CD4-positive, alpha-beta memory T cell (primary cell): ENCODE measurements around the gene DCAF8. TPM values are rescaled to one million over a fixed set of nuclear protein-coding genes. Genes with fewer than 3 reads are reported as not detected.
A peak's percentile ranks its signal among the peaks of the same experiment; 100 is the strongest.

Source experiments
- CTCF ChIA-PET: fragments of 350-600 bp; sonication (Branson Sonifier 250); formaldehyde crosslinking; loops from one replicate; lab custom pipeline; 2021; ENCODE audit warnings: inconsistent platforms; ENCODE audit not compliant: partially characterized antibody; lab: Charles Lee
- POLR2A ChIA-PET: fragments of 350-600 bp; sonication (Branson Sonifier 250); formaldehyde crosslinking; loops from one replicate; lab custom pipeline; 2021; ENCODE audit not compliant: partially characterized antibody; lab: Charles Lee
- DNase-seq, 5 donors: peaks; one replicate each; pipeline versions ENCODE4 v3.0.0 to v3.0.0-alpha.2; 2020 to 2022; ENCODE audit warnings: mixed read lengths in 1 of 5
- H3K27ac ChIP-seq: one replicate; pipeline ENCODE4 v1.7.0; 2013; ENCODE audit warnings: low read depth, low read length
- H3K27me3 ChIP-seq: 2 replicates; pipeline ENCODE4 v1.7.0; 2013; ENCODE audit warnings: mild to moderate bottlenecking, low read length, moderate library complexity; ENCODE audit not compliant: insufficient read depth
- H3K36me3 ChIP-seq: 2 replicates; pipeline ENCODE4 v1.7.0; 2013; ENCODE audit warnings: mild to moderate bottlenecking, low read length, moderate library complexity; ENCODE audit not compliant: insufficient read depth
- H3K4me1 ChIP-seq: 2 replicates; pipeline ENCODE4 v1.7.0; 2013; ENCODE audit warnings: mild to moderate bottlenecking, low read length, moderate library complexity; ENCODE audit not compliant: insufficient read depth
- H3K4me3 ChIP-seq, 2 donors: one replicate each; pipeline ENCODE4 v1.7.0; 2013; ENCODE audit warnings: low read length in 2 of 2, mild to moderate bottlenecking in 1 of 2
- H3K9me3 ChIP-seq, 2 donors: one replicate each; pipeline ENCODE4 v1.7.0; 2013; ENCODE audit warnings: low read length in 2 of 2, control low read depth in 1 of 2; ENCODE audit not compliant: control insufficient read depth in 1 of 2
- H3K27ac Mint-ChIP-seq, 7 donors: one replicate each; pipeline ENCODE4 v1.8.0; 2020 to 2021; ENCODE audit warnings: mixed read lengths in 7 of 7, mild to moderate bottlenecking in 6 of 7, inconsistent platforms in 3 of 7, moderate library complexity in 3 of 7
- H3K27me3 Mint-ChIP-seq, 2 donors: one replicate each; pipeline ENCODE4 v1.8.0; 2020 to 2021; ENCODE audit warnings: mixed read lengths in 2 of 2
- H3K36me3 Mint-ChIP-seq, 2 donors: one replicate each; pipeline ENCODE4 v1.8.0; 2020 to 2021; ENCODE audit warnings: mixed read lengths in 2 of 2, inconsistent platforms in 1 of 2, mild to moderate bottlenecking in 1 of 2
- H3K4me1 Mint-ChIP-seq, 4 donors: one replicate each; pipeline ENCODE4 v1.8.0; 2020 to 2021; ENCODE audit warnings: mixed read lengths in 4 of 4, mild to moderate bottlenecking in 1 of 4
- H3K4me3 Mint-ChIP-seq, 8 donors: one replicate each; pipeline ENCODE4 v1.8.0; 2020 to 2021; ENCODE audit warnings: mixed read lengths in 8 of 8, mild to moderate bottlenecking in 7 of 8, moderate library complexity in 6 of 8, inconsistent platforms in 3 of 8
- H3K9me3 Mint-ChIP-seq, 8 donors: one replicate each; pipeline ENCODE4 v1.8.0; 2020 to 2021; ENCODE audit warnings: mixed read lengths in 8 of 8, mild to moderate bottlenecking in 5 of 8, inconsistent platforms in 3 of 8, moderate library complexity in 1 of 8
- intact Hi-C: fragments of 100-400 bp; cut with micrococcal nuclease; formaldehyde crosslinking; loops from one replicate; pipeline ENCODE4 v1.15.1; 2023
- polyA plus RNA-seq, 2 donors: library from polyadenylated mRNA; unstranded; fragments of 300-500 nt; fragmentation: Illumina TruSeq; gene quantifications; one replicate each; pipeline ENCODE4 v1.2.3, GENCODE V29; 2021
- total RNA-seq, 2 experiments: library from RNA; stranded (reverse); gene quantifications; one replicate each; pipeline ENCODE4 v1.2.3, GENCODE V29; 2021

The DCAF8 gene
- total and polyA plus RNA-seq, 4 experiments from 2014 or later, result 57.5 to 223 (median 139) TPM

GRCh38 chr1:160204526-160205241, 57.7 kb downstream of the DCAF8 start:
- intact Hi-C loops, result loop anchor here (5.0 kb wide), 1 partner anchor 83 kb away; the partner anchor contains the start of gene PEX19
- Mint-ChIP-seq H3K36me3 (peaks cover 0 to 6% of the 10 kb centered on the region in 2 donors), H3K27me3 (no peaks in the 10 kb centered on the region), H3K27ac (peak overlapping the region; percentile 81 to 94 (median 90)), H3K4me1 (peaks cover 27 to 40% (median 33%) of the 10 kb centered on the region in 4 donors), H3K9me3 (no peaks in the 10 kb centered on the region), H3K4me3 (peak overlapping the region; percentile 71 to 94 (median 82))
- H3K36me3 ChIP-seq, result no peaks in the 10 kb centered on the region
- H3K4me1 ChIP-seq, result peaks cover 23% of the 10 kb centered on the region
- no peaks in the 10 kb centered on the region for H3K9me3 ChIP-seq
- H3K27ac ChIP-seq, result peak overlapping the region; percentile 26
- POLR2A ChIA-PET, result interaction anchor here (0.7 to 2.7 kb wide), 5 partner anchors 9 to 80 kb away, joined by 3 to 13 read pairs (median 4); partner anchors contain the start of genes DCAF8 and PEX19
- DNase-seq, result peak in 1 of 5 donors; percentile 47
- no peaks in the 10 kb centered on the region for H3K27me3 ChIP-seq
- CTCF ChIA-PET, result interaction anchor here (1.2 to 4.4 kb wide), 4 partner anchors 11 to 87 kb away, joined by 4 to 20 read pairs (median 6); no protein-coding TSS in a partner anchor
- H3K4me3 ChIP-seq, result peak overlapping the region in 1 of 2 donors; percentile 2

- intact Hi-C loops, result no loop called here
- ChIA-PET POLR2A (no interaction called here), CTCF (interaction anchor here (1.2 to 4.4 kb wide), 4 partner anchors 8 to 113 kb away, joined by 3 to 20 read pairs (median 6); no protein-coding TSS in a partner anchor)
- H3K9me3 ChIP-seq, result no peaks in the 10 kb centered on the region
- Mint-ChIP-seq H3K9me3 (no peaks in the 10 kb centered on the region), H3K4me1 (peaks cover 7 to 14% (median 11%) of the 10 kb centered on the region in 4 donors), H3K27me3 (no peaks in the 10 kb centered on the region), H3K4me3 (no peak overlapping the region), H3K27ac (no peak overlapping the region), H3K36me3 (no peaks in the 10 kb centered on the region)
- H3K36me3 ChIP-seq, result no peaks in the 10 kb centered on the region
- no peak overlapping the region for H3K4me3 ChIP-seq
- peaks cover 11% of the 10 kb centered on the region for H3K4me1 ChIP-seq
- H3K27me3 ChIP-seq, result no peaks in the 10 kb centered on the region
- H3K27ac ChIP-seq, result no peak overlapping the region
- no peak for DNase-seq
These were observed 61.6 kb downstream of the DCAF8 start for GRCh38 chr1:160200786-160201185.

GRCh38 chr1:160197231-160197630, 65.1 kb downstream of the DCAF8 start:
- no peaks in the 10 kb centered on the region for H3K9me3 ChIP-seq
- H3K4me3 ChIP-seq, result no peak overlapping the region
- Mint-ChIP-seq H3K27me3 (no peaks in the 10 kb centered on the region), H3K27ac (no peak overlapping the region), H3K36me3 (no peaks in the 10 kb centered on the region), H3K4me1 (no peaks in the 10 kb centered on the region), H3K9me3 (no peaks in the 10 kb centered on the region), H3K4me3 (no peak overlapping the region)
- intact Hi-C loops, result loop anchor here (10.0 kb wide), 1 partner anchor 408 kb away; no protein-coding TSS in a partner anchor
- ChIA-PET POLR2A (no interaction called here), CTCF (interaction anchor here (5.6 kb wide), 1 partner anchor 93 kb away, joined by 57 read pairs; no protein-coding TSS in a partner anchor)
- H3K27ac ChIP-seq, result no peak overlapping the region
- H3K27me3 ChIP-seq, result no peaks in the 10 kb centered on the region
- DNase-seq, result no peak
- H3K36me3 ChIP-seq, result no peaks in the 10 kb centered on the region
- H3K4me1 ChIP-seq, result peaks cover 9% of the 10 kb centered on the region

- Mint-ChIP-seq H3K27ac (no peak overlapping the region), H3K27me3 (no peaks in the 10 kb centered on the region), H3K9me3 (no peaks in the 10 kb centered on the region), H3K36me3 (no peaks in the 10 kb centered on the region), H3K4me3 (no peak overlapping the region), H3K4me1 (no peaks in the 10 kb centered on the region)
- ChIA-PET POLR2A (interaction anchor here (0.7 kb wide), 1 partner anchor 8 kb away, joined by 4 read pairs; no protein-coding TSS in a partner anchor), CTCF (interaction anchor here (0.8 to 5.6 kb wide), 5 partner anchors 23 to 181 kb away, joined by 4 to 57 read pairs (median 5); no protein-coding TSS in a partner anchor)
- H3K4me1 ChIP-seq, result peaks cover 9% of the 10 kb centered on the region
- no peaks in the 10 kb centered on the region for H3K36me3 ChIP-seq
- H3K27ac ChIP-seq, result no peak overlapping the region
- H3K27me3 ChIP-seq, result no peaks in the 10 kb centered on the region
- H3K4me3 ChIP-seq, result no peak overlapping the region
- intact Hi-C loops, result loop anchor here (10.0 kb wide), 1 partner anchor 409 kb away; no protein-coding TSS in a partner anchor
- H3K9me3 ChIP-seq, result no peaks in the 10 kb centered on the region
- no peak for DNase-seq
These were observed 66.2 kb downstream of the DCAF8 start for GRCh38 chr1:160196143-160196542.

GRCh38 chr1:160194737-160195059, 67.7 kb downstream of the DCAF8 start:
- no peaks in the 10 kb centered on the region for H3K9me3 ChIP-seq
- Mint-ChIP-seq H3K9me3 (no peaks in the 10 kb centered on the region), H3K36me3 (no peaks in the 10 kb centered on the region), H3K4me3 (no peak overlapping the region), H3K4me1 (no peaks in the 10 kb centered on the region), H3K27ac (no peak overlapping the region), H3K27me3 (no peaks in the 10 kb centered on the region)
- H3K36me3 ChIP-seq, result no peaks in the 10 kb centered on the region
- no peak overlapping the region for H3K4me3 ChIP-seq
- ChIA-PET CTCF (interaction anchor here (1.0 to 5.6 kb wide), 4 partner anchors 57 to 182 kb away, joined by 4 to 57 read pairs (median 8); partner anchors contain the start of gene PEX19), POLR2A (no interaction called here)
- no peak for DNase-seq
- peaks cover 9% of the 10 kb centered on the region for H3K4me1 ChIP-seq
- intact Hi-C loops, result loop anchor here (10.0 kb wide), 1 partner anchor 410 kb away; no protein-coding TSS in a partner anchor
- no peak overlapping the region for H3K27ac ChIP-seq
- no peaks in the 10 kb centered on the region for H3K27me3 ChIP-seq

GRCh38 chr1:160193832-160194736, 68.3 kb downstream of the DCAF8 start:
- CTCF ChIA-PET, result interaction anchor here (0.6 to 8.9 kb wide), 25 partner anchors 8 to 185 kb away, joined by 3 to 177 read pairs (median 5); partner anchors contain the start of genes PEA15 and PEX19
- H3K27me3 Mint-ChIP-seq, result no peaks in the 10 kb centered on the region

More at GRCh38 chr1:160193832-160194736, 68.3 kb downstream of the DCAF8 start:
- no peaks in the 10 kb centered on the region for H3K9me3 ChIP-seq
- DNase-seq, result no peak
- H3K4me1 Mint-ChIP-seq, result no peaks in the 10 kb centered on the region
- no peaks in the 10 kb centered on the region for H3K27me3 ChIP-seq
- H3K4me3 ChIP-seq, result no peak overlapping the region
- H3K9me3 Mint-ChIP-seq, result no peaks in the 10 kb centered on the region
- H3K27ac ChIP-seq, result no peak overlapping the region
- H3K36me3 ChIP-seq, result no peaks in the 10 kb centered on the region
- intact Hi-C loops, result loop anchor here (1.0 to 10.0 kb wide), 5 partner anchors 58 to 411 kb away; no protein-coding TSS in a partner anchor
- H3K4me3 Mint-ChIP-seq, result no peak overlapping the region
- POLR2A ChIA-PET, result interaction anchor here (0.5 to 1.0 kb wide), 2 partner anchors 97 to 183 kb away, joined by 3 to 6 read pairs; no protein-coding TSS in a partner anchor
- peaks cover 9% of the 10 kb centered on the region for H3K4me1 ChIP-seq
- H3K27ac Mint-ChIP-seq, result no peak overlapping the region
- H3K36me3 Mint-ChIP-seq, result no peaks in the 10 kb centered on the region
